GM12874 (cell line): ENCODE results near the gene SPTLC3.

ENCODE experiments used
- TF ChIP-seq, protein P1 (sequence below): IDR thresholded peaks from 2 replicates; pipeline ENCODE4 v1.5.1; 2011; ENCODE audit warnings: low read depth, mild to moderate bottlenecking, control low read depth, low read length, moderate library complexity; ENCODE audit not compliant: insufficient read depth

Gene SPTLC3

GRCh38 chr20:13173201-13173600, 164.4 kb downstream of the SPTLC3 start:
- TF ChIP-seq, protein P1, sequence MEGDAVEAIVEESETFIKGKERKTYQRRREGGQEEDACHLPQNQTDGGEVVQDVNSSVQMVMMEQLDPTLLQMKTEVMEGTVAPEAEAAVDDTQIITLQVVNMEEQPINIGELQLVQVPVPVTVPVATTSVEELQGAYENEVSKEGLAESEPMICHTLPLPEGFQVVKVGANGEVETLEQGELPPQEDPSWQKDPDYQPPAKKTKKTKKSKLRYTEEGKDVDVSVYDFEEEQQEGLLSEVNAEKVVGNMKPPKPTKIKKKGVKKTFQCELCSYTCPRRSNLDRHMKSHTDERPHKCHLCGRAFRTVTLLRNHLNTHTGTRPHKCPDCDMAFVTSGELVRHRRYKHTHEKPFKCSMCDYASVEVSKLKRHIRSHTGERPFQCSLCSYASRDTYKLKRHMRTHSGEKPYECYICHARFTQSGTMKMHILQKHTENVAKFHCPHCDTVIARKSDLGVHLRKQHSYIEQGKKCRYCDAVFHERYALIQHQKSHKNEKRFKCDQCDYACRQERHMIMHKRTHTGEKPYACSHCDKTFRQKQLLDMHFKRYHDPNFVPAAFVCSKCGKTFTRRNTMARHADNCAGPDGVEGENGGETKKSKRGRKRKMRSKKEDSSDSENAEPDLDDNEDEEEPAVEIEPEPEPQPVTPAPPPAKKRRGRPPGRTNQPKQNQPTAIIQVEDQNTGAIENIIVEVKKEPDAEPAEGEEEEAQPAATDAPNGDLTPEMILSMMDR = no peak

DNA sequence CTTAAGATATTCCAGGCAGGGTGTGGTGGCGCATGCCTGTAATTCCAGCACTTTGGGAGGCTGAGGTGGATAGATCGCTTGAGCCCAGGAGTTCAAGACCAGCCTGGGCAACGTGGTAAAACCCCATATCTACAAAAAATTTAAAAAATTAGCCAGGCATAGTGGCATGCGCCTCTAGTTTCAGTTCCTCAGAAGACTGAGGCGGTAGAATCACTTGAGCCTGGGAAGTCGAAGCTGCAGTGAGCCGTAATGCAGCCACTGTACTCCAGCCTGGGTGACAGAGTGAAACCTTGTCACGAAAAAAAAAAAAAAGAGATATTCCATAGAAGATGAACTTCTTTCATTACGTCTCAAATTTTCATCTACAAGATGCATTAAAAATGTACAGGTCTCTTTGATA, 165.6 kb downstream of the SPTLC3 start:
- TF ChIP-seq, protein P1 = no peak

GRCh38 chr20:13180986-13181889, 172.5 kb downstream of the SPTLC3 start:
- TF ChIP-seq, protein P1 = no peak

DNA sequence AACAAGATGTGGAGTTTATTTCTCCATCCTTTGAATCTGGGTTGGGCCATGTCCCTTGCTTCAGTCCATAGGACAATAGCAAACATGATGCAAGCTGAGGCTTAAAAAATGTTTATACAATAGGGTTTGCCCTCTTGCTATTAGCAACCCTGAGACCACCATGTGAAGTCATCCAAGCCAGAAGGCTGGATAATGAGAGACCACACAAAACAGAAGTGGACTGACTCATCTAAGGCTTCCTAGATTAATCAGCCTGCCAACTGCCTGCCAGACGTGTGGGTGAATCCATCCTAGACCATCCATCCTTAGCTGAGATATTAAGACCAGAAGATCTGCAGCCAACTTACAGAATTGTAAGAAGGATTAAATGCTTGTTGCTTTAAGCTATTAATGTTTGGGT, 174.2 kb downstream of the SPTLC3 start:
- TF ChIP-seq, protein P1 = no peak

- TF ChIP-seq, protein P1 = no peak
These were observed 177.4 kb downstream of the SPTLC3 start for GRCh38 chr20:13186043-13186774.

- TF ChIP-seq, protein P1 = no peak
These were observed 179.1 kb downstream of the SPTLC3 start for GRCh38 chr20:13187899-13188298.

- TF ChIP-seq, protein P1 = no peak
These were observed 190.5 kb downstream of the SPTLC3 start for GRCh38 chr20:13199279-13199678.
